ENCODE data around the gene DOHH.
A peak's percentile ranks its signal among the peaks of the same experiment; 100 is the strongest.

Gene DOHH

GRCh38 chr19:3479834-3480215, 20.6 kb downstream of the DOHH start:
- no peak for DNase-seq (ENCODE audit: extremely low read depth in 1 of 2, low read depth in 1 of 2)

- no peak for DNase-seq (ENCODE audit: extremely low read depth in 1 of 2, low read depth in 1 of 2)
Observed at GRCh38 chr19:3479177-3479833, 21.2 kb downstream of the DOHH start.

GRCh38 chr19:3478409-3479176, 21.9 kb downstream of the DOHH start:
- DNase-seq (ENCODE audit: extremely low read depth in 1 of 2, low read depth in 1 of 2), result no peak

GRCh38 chr19:3477951-3478350, 22.5 kb downstream of the DOHH start:
- no peak for DNase-seq (ENCODE audit: extremely low read depth in 1 of 2, low read depth in 1 of 2)

GRCh38 chr19:3477506-3477905, 23.0 kb downstream of the DOHH start:
- DNase-seq (ENCODE audit: extremely low read depth in 1 of 2, low read depth in 1 of 2), result no peak

GRCh38 chr19:3476830-3477229, 23.6 kb downstream of the DOHH start:
- DNase-seq (ENCODE audit: extremely low read depth in 1 of 2, low read depth in 1 of 2), result no peak

- DNase-seq (ENCODE audit: extremely low read depth in 1 of 2, low read depth in 1 of 2), result no peak
Observed at GRCh38 chr19:3475449-3475848, 25.0 kb downstream of the DOHH start.

GRCh38 chr19:3474614-3475013, 25.9 kb downstream of the DOHH start:
- DNase-seq (ENCODE audit: extremely low read depth in 1 of 2, low read depth in 1 of 2), result no peak

- DNase-seq (ENCODE audit: extremely low read depth in 1 of 2, low read depth in 1 of 2), result no peak
Observed at GRCh38 chr19:3474010-3474409, 26.5 kb downstream of the DOHH start.

- peak in 1 of 2 donors; percentile 30 for DNase-seq (ENCODE audit: extremely low read depth in 1 of 2, low read depth in 1 of 2)
Observed at GRCh38 chr19:3471954-3472655, 28.4 kb downstream of the DOHH start.

- DNase-seq (ENCODE audit: extremely low read depth in 1 of 2, low read depth in 1 of 2), result no peak
Observed at GRCh38 chr19:3470500-3471128, 29.9 kb downstream of the DOHH start.

GRCh38 chr19:3469638-3470499, 30.6 kb downstream of the DOHH start:
- no peak for DNase-seq (ENCODE audit: extremely low read depth in 1 of 2, low read depth in 1 of 2)

GRCh38 chr19:3468211-3468610, 32.3 kb downstream of the DOHH start:
- no peak for DNase-seq (ENCODE audit: extremely low read depth in 1 of 2, low read depth in 1 of 2)

GRCh38 chr19:3467437-3468198, 32.9 kb downstream of the DOHH start:
- no peak for DNase-seq (ENCODE audit: extremely low read depth in 1 of 2, low read depth in 1 of 2)

- no peak for DNase-seq (ENCODE audit: extremely low read depth in 1 of 2, low read depth in 1 of 2)
Observed at GRCh38 chr19:3466635-3467034, 33.8 kb downstream of the DOHH start.

GRCh38 chr19:3465552-3465951, 34.9 kb downstream of the DOHH start:
- no peak for DNase-seq (ENCODE audit: extremely low read depth in 1 of 2, low read depth in 1 of 2)

GRCh38 chr19:3464587-3465235, 35.8 kb downstream of the DOHH start:
- DNase-seq (ENCODE audit: extremely low read depth in 1 of 2, low read depth in 1 of 2), result no peak

- DNase-seq (ENCODE audit: extremely low read depth in 1 of 2, low read depth in 1 of 2), result no peak
Observed at GRCh38 chr19:3463714-3464586, 36.5 kb downstream of the DOHH start.

All from activated CD8-positive, alpha-beta memory T cell treated with anti-CD3 and anti-CD28 coated beads for 1 hour (primary cell).